ENCODE data around the gene FAM9A. TPM values are rescaled to one million over a fixed set of nuclear protein-coding genes. Genes with fewer than 3 reads are reported as not detected.
"Not testable (repeated sequence)": the region's sequence is repeated elsewhere in the genome, so short reads cannot be mapped to it uniquely, and the experiment has no call there.

The FAM9A gene
- total and polyA plus RNA-seq, 4 donors = not detected

GRCh38 chrX:8758706-8759105, 42.5 kb downstream of the FAM9A start:
- H3K27ac ChIP-seq (ENCODE audit: low read depth in 1 of 2, low read length in 2 of 2); DNase-seq; H3K9me3 ChIP-seq (ENCODE audit: control insufficient read depth, low read length); H3K4me1 ChIP-seq (ENCODE audit: control insufficient read depth in 1 of 2, insufficient read depth in 2 of 2, low read length in 2 of 2); ATAC-seq (ENCODE audit: low FRiP score); intact Hi-C loops (cut with DNase I); H3K27me3 ChIP-seq (ENCODE audit: control insufficient read depth in 1 of 2, insufficient read depth in 2 of 2, low read length in 1 of 2); H3K4me3 ChIP-seq (ENCODE audit: low read length in 2 of 2); H3K36me3 ChIP-seq (ENCODE audit: control insufficient read depth in 1 of 2, insufficient read depth in 2 of 2, low read length in 1 of 2): not testable (repeated sequence)
- WGBS, 2 donors = 72 to 90% methylated on average over 4 to 5 of the region's 5 CpGs

GRCh38 chrX:8757609-8758389, 43.4 kb downstream of the FAM9A start:
- H3K9me3 ChIP-seq (ENCODE audit: control insufficient read depth, low read length); H3K36me3 ChIP-seq (ENCODE audit: control insufficient read depth in 1 of 2, insufficient read depth in 2 of 2, low read length in 1 of 2); H3K4me3 ChIP-seq (ENCODE audit: low read length in 2 of 2); H3K4me1 ChIP-seq (ENCODE audit: control insufficient read depth in 1 of 2, insufficient read depth in 2 of 2, low read length in 2 of 2); DNase-seq; intact Hi-C loops (cut with DNase I); ATAC-seq (ENCODE audit: low FRiP score); H3K27me3 ChIP-seq (ENCODE audit: control insufficient read depth in 1 of 2, insufficient read depth in 2 of 2, low read length in 1 of 2); H3K27ac ChIP-seq (ENCODE audit: low read depth in 1 of 2, low read length in 2 of 2): not testable (repeated sequence)
- 78 to 91% methylated on average over 7 of the region's 7 CpGs for WGBS, 2 donors

GRCh38 chrX:8755813-8756212, 45.4 kb downstream of the FAM9A start:
- ATAC-seq (ENCODE audit: low FRiP score) (no peak), DNase-seq (no peak)
- no peak overlapping the region for H3K4me3 ChIP-seq (ENCODE audit: low read length in 2 of 2)
- no peaks in the 10 kb centered on the region for H3K27me3 ChIP-seq (ENCODE audit: control insufficient read depth in 1 of 2, insufficient read depth in 2 of 2, low read length in 1 of 2)
- no peaks in the 10 kb centered on the region for H3K9me3 ChIP-seq (ENCODE audit: control insufficient read depth, low read length)
- no peak overlapping the region for H3K27ac ChIP-seq (ENCODE audit: low read depth in 1 of 2, low read length in 2 of 2)
- no peaks in the 10 kb centered on the region for H3K4me1 ChIP-seq (ENCODE audit: control insufficient read depth in 1 of 2, insufficient read depth in 2 of 2, low read length in 2 of 2)
- intact Hi-C loops (cut with DNase I) = no loop called here
- no peaks in the 10 kb centered on the region for H3K36me3 ChIP-seq (ENCODE audit: control insufficient read depth in 1 of 2, insufficient read depth in 2 of 2, low read length in 1 of 2)

DNA sequence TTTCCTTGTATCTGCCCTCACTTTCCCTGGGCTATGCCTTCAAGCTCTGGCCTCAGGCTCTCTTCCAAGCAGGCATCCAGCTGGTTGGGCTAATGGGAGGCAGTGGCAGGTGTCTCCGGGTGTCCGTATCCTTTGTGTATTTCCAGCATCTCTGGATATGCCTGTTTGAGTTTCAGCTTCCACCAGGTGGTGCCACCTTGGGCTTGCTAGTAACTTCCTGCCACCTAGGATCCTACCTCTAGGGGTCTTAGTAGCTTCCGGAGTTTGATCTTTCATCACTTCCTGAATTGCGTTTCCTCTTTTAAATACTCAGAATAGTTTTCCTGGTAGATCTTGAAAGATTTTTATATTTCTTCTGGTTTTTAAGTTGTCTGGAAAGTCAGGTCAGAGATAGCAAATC, 46.1 kb downstream of the FAM9A start:
- no peaks in the 10 kb centered on the region for H3K4me1 ChIP-seq (ENCODE audit: control insufficient read depth in 1 of 2, insufficient read depth in 2 of 2, low read length in 2 of 2)
- no peaks in the 10 kb centered on the region for H3K36me3 ChIP-seq (ENCODE audit: control insufficient read depth in 1 of 2, insufficient read depth in 2 of 2, low read length in 1 of 2)
- H3K9me3 ChIP-seq (ENCODE audit: control insufficient read depth, low read length) = no peaks in the 10 kb centered on the region
- H3K27me3 ChIP-seq (ENCODE audit: control insufficient read depth in 1 of 2, insufficient read depth in 2 of 2, low read length in 1 of 2) = no peaks in the 10 kb centered on the region
- DNase-seq = no peak
- H3K4me3 ChIP-seq (ENCODE audit: low read length in 2 of 2) = no peak overlapping the region
- intact Hi-C loops (cut with DNase I) = no loop called here
- 78 to 80% methylated on average over 4 of the region's 4 CpGs for WGBS, 2 donors
- ATAC-seq (ENCODE audit: low FRiP score) = no peak
- H3K27ac ChIP-seq (ENCODE audit: low read depth in 1 of 2, low read length in 2 of 2) = no peak overlapping the region

GRCh38 chrX:8749697-8750096, 51.5 kb downstream of the FAM9A start:
- H3K4me1 ChIP-seq (ENCODE audit: control insufficient read depth in 1 of 2, insufficient read depth in 2 of 2, low read length in 2 of 2) = no peaks in the 10 kb centered on the region
- H3K4me3 ChIP-seq (ENCODE audit: low read length in 2 of 2) = no peak overlapping the region
- H3K9me3 ChIP-seq (ENCODE audit: control insufficient read depth, low read length) = no peaks in the 10 kb centered on the region
- no peaks in the 10 kb centered on the region for H3K36me3 ChIP-seq (ENCODE audit: control insufficient read depth in 1 of 2, insufficient read depth in 2 of 2, low read length in 1 of 2)
- no peak overlapping the region for H3K27ac ChIP-seq (ENCODE audit: low read depth in 1 of 2, low read length in 2 of 2)
- intact Hi-C loops (cut with DNase I) = loop anchor here in 1 of 2 donors (5.0 kb wide), 3 partner anchors 68 to 1368 kb away; no protein-coding TSS in a partner anchor
- DNase-seq (no peak), ATAC-seq (ENCODE audit: low FRiP score) (no peak)
- H3K27me3 ChIP-seq (ENCODE audit: control insufficient read depth in 1 of 2, insufficient read depth in 2 of 2, low read length in 1 of 2) = no peaks in the 10 kb centered on the region

DNA sequence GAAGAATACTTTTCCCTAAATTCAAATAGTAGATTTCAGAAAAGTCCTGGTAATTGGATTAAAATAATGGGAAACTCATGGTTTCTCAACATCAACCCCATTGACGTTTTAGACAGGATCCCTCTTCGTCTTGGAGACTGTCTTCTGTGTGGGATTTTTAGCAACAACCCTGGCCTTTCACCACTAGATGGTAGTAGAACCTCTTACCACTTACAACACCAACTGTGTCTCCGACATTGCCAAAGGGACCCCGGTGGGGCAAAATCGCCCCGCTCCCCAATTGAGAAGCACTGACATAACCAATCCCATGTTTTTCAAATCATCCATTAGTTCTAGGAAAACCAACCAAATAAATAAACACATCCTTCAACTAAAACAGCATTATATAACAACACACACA, 52.3 kb downstream of the FAM9A start:
- Histone ChIP-seq H3K27me3 (ENCODE audit: control insufficient read depth in 1 of 2, insufficient read depth in 2 of 2, low read length in 1 of 2) (no peaks in the 10 kb centered on the region), H3K4me3 (ENCODE audit: low read length in 2 of 2) (no peak overlapping the region), H3K4me1 (ENCODE audit: control insufficient read depth in 1 of 2, insufficient read depth in 2 of 2, low read length in 2 of 2) (no peaks in the 10 kb centered on the region), H3K36me3 (ENCODE audit: control insufficient read depth in 1 of 2, insufficient read depth in 2 of 2, low read length in 1 of 2) (no peaks in the 10 kb centered on the region), H3K27ac (ENCODE audit: low read depth in 1 of 2, low read length in 2 of 2) (no peak overlapping the region), H3K9me3 (ENCODE audit: control insufficient read depth, low read length) (no peaks in the 10 kb centered on the region)
- ATAC-seq (ENCODE audit: low FRiP score) (no peak), DNase-seq (no peak)
- WGBS, 2 donors = 7 to 10% methylated on average over 6 of the region's 6 CpGs
- intact Hi-C loops (cut with DNase I) = loop anchor here in 1 of 2 donors (5.0 kb wide), 3 partner anchors 68 to 1368 kb away; no protein-coding TSS in a partner anchor

GRCh38 chrX:8743126-8743732, 58.0 kb downstream of the FAM9A start:
- ATAC-seq (ENCODE audit: low FRiP score) (no peak), DNase-seq (peak; percentile 66 to 82)
- H3K9me3 ChIP-seq (ENCODE audit: control insufficient read depth, low read length) = no peaks in the 10 kb centered on the region
- WGBS, 2 donors = 80% methylated on average over 11 of the region's 11 CpGs
- intact Hi-C loops (cut with DNase I) = loop anchor here in 1 of 2 donors (5.0 kb wide), 1 partner anchor 746 kb away; no protein-coding TSS in a partner anchor
- H3K36me3 ChIP-seq (ENCODE audit: control insufficient read depth in 1 of 2, insufficient read depth in 2 of 2, low read length in 1 of 2) = no peaks in the 10 kb centered on the region
- H3K4me3 ChIP-seq (ENCODE audit: low read length in 2 of 2) = no peak overlapping the region
- H3K4me1 ChIP-seq (ENCODE audit: control insufficient read depth in 1 of 2, insufficient read depth in 2 of 2, low read length in 2 of 2) = no peaks in the 10 kb centered on the region
- no peak overlapping the region for H3K27ac ChIP-seq (ENCODE audit: low read depth in 1 of 2, low read length in 2 of 2)
- peaks cover 0 to 6% of the 10 kb centered on the region in 2 donors for H3K27me3 ChIP-seq (ENCODE audit: control insufficient read depth in 1 of 2, insufficient read depth in 2 of 2, low read length in 1 of 2)

- Histone ChIP-seq H3K4me1 (ENCODE audit: control insufficient read depth in 1 of 2, insufficient read depth in 2 of 2, low read length in 2 of 2) (no peaks in the 10 kb centered on the region), H3K9me3 (ENCODE audit: control insufficient read depth, low read length) (no peaks in the 10 kb centered on the region), H3K27ac (ENCODE audit: low read depth in 1 of 2, low read length in 2 of 2) (no peak overlapping the region), H3K27me3 (ENCODE audit: control insufficient read depth in 1 of 2, insufficient read depth in 2 of 2, low read length in 1 of 2) (peaks cover 0 to 6% of the 10 kb centered on the region in 2 donors), H3K4me3 (ENCODE audit: low read length in 2 of 2) (no peak overlapping the region), H3K36me3 (ENCODE audit: control insufficient read depth in 1 of 2, insufficient read depth in 2 of 2, low read length in 1 of 2) (no peaks in the 10 kb centered on the region)
- intact Hi-C loops (cut with DNase I) = loop anchor here in 1 of 2 donors (5.0 kb wide), 1 partner anchor 745 kb away; no protein-coding TSS in a partner anchor
- no peak for ATAC-seq (ENCODE audit: low FRiP score)
- no peak for DNase-seq
- 90 to 95% methylated on average over 10 of the region's 10 CpGs for WGBS, 2 donors
These were observed 59.2 kb downstream of the FAM9A start for GRCh38 chrX:8741981-8742380.
